Activated CD8-positive, alpha-beta memory T cell treated with anti-CD3 and anti-CD28 coated beads, Interleukin-2, amount 50 U/mL, for 1 hour (primary cell): ENCODE results near the gene SNX21.

Experiments
- DNase-seq: peaks from one replicate; pipeline ENCODE4 v3.0.0-alpha.2; 2020; ENCODE audit errors: extremely low read depth

The SNX21 gene

DNA sequence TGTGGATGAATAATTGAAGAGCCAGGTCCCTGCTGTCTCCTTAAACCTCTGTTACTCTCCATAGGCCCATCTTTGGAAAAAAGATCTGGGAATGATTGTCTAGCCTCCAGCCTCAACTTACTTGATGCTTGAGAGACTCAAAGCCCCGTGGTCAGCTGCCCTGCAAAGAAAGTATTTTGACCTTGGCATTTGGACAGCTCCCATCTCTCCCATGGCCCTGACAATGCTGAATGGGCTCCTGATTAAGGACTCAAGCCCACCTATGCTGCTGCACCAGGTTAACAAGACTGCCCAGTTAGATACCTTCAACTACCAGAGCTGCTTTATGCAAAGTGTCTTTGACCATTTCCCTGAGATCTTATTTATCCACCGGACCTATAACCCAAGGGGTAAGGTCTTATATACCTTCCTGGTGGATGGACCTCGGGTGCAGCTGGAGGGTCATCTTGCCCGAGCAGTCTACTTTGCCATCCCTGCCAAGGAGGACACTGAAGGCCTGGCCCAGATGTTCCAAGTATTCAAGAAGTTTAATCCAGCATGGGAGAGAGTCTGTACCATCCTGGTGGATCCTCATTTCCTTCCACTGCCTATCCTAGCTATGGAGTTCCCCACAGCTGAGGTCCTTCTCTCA is 49.0 kb downstream of the SNX21 start:
- no peak for DNase-seq

DNA sequence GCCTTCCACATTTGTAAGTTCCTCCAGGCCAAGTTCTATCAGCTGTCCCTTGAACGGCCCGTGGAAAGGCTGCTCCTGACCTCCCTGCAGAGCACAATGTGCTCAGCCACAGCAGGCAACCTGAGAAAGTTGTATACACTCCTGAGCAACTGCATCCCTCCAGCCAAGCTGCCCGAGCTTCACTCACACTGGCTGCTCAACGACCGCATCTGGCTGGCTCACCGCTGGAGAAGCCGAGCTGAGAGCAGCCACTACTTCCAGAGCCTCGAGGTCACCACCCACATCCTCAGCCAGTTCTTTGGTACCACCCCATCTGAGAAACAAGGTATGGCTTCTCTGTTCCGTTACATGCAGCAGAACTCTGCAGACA is 49.5 kb downstream of the SNX21 start:
- DNase-seq, result no peak

DNA sequence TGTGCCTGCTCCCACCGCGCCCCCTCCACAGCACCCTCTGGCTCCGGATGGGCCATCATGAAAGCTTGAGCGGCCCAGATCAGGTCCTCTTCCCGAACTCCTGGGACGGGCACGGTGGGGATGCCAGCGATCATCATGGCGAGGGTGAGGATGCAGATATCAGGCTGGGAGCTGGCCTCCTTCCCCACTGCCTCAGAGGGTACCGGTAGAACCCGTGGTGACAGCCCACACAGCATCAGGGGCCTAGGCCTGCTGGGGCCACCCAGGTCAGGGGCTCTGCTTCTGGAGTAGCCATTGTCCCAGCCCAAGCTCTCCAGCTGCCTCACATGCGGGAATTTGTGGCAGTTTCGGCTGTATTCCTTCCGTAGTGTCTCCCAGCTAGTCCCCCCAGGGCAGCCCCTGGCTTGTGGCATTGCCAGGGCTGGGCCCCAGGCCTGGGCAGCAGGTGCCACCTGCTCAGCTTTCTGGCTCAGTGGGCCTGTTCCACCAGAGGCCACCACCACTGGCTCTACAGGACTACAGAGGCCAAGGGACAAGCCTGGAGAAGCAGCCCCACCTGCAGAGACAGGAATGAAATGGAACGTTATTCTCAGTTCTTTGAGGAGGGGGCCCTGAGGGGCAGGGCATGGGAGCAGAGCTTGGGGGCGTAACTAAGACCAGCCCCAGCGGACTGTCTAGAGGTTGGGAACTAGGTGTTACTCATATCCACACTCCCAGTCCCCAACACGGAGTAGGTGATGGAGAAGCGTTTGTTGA is 53.2 kb downstream of the SNX21 start:
- no peak for DNase-seq

DNA sequence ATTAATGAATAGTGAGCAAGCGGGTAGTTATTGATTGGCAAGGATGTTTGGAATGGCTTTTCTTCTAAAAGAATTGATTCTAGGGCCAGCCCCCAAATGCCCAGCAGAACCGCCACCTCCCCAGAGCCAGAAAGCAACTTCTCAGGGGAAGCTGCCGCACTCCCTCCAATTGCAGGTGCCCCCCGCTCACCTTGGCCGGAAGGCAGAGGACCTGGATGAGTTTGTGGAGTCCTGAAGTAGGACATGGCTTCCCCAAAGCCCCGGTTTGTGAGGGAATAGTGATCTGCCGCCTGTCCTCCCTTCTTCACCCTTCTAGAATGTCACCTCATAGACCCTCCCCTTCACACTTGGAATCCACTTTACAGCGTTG is 53.7 kb downstream of the SNX21 start, which contains the start of gene SPATA25:
Gene SPATA25, minus strand, starts transcription at position 277 of the 370 bp plus-strand sequence. Its CDS starts 32 bp downstream, at position 245.
- DNase-seq, result no peak

DNA sequence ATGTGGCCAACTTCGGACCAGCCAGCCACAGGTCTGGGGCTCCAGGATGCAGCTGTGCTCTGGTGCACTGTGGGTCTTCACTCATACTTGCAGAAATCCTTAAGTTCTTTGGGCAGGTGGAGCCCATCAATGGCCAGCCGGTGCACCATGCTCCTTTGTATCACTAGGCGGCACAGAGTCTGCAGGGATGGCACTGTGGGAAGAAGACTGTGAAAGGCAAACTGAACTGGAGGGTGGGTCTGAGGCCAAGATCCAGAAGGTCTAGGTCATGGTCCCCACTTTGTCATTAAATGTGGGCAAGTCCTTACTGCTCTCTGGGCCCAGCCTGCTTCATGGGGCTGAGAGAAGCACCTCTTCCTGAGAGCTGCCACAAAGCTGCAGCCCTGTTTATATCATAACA is 55.1 kb downstream of the SNX21 start:
- no peak for DNase-seq

DNA sequence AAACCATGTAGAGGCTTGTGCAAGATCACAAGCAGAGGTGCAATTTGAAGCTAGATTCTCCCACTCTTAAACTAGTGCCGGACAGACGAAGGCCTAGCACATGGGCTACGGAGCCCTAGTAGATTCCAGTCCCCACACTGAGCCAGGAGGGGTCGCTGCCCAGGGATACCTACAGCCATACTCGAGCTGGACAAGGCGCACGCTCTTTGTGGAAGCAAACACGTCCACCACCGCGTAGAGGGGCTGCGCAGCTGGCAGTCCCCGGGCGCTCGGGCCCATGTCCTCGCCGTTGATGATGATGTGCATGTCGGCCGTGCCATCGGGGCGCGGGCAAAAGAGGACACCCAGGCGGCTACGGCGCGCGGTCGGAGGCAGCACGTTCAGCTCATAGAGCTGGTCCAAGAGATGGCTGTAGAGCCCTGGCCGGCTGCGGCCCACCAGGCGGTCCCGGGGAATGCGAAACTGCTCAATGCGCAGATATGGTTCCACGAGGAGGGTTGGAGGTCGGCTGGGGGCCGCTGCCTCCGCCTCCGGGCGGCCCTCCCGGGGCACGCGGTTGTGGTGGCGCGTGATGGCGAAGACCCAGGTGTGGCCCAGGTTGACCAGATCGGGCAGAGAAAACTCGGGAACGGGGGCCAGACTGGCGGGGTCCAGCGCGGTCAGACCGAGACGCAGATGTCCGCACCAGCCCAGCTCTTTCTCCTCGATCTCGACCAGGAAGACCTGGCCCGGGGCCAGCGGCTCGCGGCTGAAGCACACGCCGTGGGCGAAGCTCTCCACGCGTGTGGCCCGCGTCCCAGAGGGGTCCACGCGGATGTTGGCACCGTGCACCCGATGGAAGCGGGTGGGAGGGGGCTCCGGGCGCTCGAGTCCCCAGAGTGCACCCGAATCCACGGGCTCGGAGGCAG is 56.7 kb downstream of the SNX21 start:
- no peak for DNase-seq

DNA sequence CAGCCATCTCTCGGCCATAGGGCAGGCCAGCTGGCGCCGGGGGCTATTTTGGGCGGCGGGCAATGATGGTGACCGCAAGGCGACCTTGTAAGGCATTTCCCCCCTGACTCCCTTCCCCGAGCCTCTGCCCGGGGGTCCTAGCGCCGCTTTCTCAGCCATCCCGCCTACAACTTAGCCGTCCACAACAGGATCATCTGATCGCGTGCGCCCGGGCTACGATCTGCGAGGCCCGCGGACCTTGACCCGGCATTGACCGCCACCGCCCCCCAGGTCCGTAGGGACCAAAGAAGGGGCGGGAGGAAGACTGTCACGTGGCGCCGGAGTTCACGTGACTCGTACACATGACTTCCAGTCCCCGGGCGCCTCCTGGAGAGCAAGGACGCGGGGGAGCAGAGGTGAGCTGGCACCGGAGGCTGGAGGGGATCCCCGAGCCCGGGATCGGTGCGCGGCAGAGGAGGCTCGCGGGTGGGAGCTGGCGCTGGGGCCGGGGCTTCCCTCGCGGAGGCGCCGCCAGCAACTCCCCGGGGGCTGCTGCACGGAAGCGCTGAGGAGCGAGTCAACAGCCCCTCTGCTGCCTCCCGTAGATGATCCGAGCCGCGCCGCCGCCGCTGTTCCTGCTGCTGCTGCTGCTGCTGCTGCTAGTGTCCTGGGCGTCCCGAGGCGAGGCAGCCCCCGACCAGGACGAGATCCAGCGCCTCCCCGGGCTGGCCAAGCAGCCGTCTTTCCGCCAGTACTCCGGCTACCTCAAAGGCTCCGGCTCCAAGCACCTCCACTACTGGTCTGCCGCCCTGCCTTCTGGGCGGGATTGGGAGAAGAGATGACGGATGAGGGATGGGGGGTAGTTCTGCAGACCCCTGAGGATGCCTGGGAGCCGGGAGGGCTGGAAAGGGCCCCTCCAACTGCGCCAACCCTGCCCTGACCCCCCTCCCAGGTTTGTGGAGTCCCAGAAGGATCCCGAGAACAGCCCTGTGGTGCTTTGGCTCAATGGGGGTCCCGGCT is 57.7 kb downstream of the SNX21 start, which contains the start of the genes CTSA and NEURL2:
Gene CTSA, plus strand, starts transcription at position 351 of the 999 bp plus-strand sequence. Its CDS starts 234 bp downstream, at position 585.
Gene NEURL2, minus strand, starts transcription at position 224 of the 999 bp plus-strand sequence. Its CDS starts 217 bp downstream, at position 7.
- peak; percentile 56 for DNase-seq

DNA sequence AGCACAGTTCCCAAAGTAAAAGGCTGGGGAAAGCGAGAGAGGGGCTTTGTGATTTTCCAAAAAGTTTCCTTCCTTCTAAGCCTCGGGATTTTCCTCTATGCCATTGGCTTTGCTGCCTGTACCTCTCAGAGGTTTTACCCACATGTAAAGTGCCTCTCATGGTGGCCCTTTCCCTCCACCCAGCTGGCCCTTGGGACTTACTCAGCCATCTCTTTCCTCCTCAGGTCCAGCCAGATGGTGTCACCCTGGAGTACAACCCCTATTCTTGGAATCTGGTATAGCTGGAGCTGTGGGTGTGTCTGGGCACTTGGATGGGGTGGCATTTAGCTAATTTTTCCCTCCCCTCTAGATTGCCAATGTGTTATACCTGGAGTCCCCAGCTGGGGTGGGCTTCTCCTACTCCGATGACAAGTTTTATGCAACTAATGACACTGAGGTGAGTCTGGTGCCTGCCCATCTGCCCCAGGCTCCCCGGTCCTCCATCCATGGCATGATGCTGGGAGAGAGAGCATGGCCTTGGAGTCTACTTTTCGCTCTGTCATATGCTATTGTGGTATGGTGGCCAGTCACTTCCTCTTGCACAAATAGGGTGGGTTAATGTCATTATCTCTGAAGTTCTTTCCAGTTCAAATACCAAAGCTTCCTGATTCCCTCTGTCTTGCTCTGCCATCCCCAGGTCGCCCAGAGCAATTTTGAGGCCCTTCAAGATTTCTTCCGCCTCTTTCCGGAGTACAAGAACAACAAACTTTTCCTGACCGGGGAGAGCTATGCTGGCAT is 58.6 kb downstream of the SNX21 start:
- no peak for DNase-seq
